B cell (primary cell): Measurements from ENCODE around the gene GPT2. TPM values are rescaled to one million over a fixed set of nuclear protein-coding genes. Genes with fewer than 3 reads are reported as not detected.
A peak's percentile ranks its signal among the peaks of the same experiment; 100 is the strongest.

ENCODE experiments used
- ATAC-seq: fragments of 200-7000 bp; cut with Tn5 transposase; one replicate; pipeline ENCODE4 v1.10.0; 2021; ENCODE audit warnings: low read depth, mild to moderate bottlenecking, moderate number of reproducible peaks, moderate library complexity
- CTCF ChIA-PET: fragments of 350-600 bp; sonication (Branson Sonifier 250); formaldehyde crosslinking; loops from one replicate; lab custom pipeline; 2021; ENCODE audit warnings: antibody characterized with exemption, inconsistent platforms; lab: Charles Lee
- POLR2A ChIA-PET: fragments of 350-600 bp; sonication (Branson Sonifier 250); formaldehyde crosslinking; loops from one replicate; lab custom pipeline; 2021; ENCODE audit warnings: antibody characterized with exemption; lab: Charles Lee
- DNase-seq: peaks from one replicate; pipeline ENCODE4 v3.0.0; 2013
- H2AFZ ChIP-seq: 2 replicates; pipeline ENCODE4 v1.6.1; 2012; ENCODE audit warnings: mild to moderate bottlenecking, low read depth, low read length; ENCODE audit not compliant: insufficient read depth, poor library complexity, severe bottlenecking
- H3K27ac ChIP-seq, 2 donors: 1 replicate in 1 of 2; 2 replicates in 1 of 2; pipeline ENCODE4 v1.5.1; 2012 to 2013; ENCODE audit warnings: low read length in 2 of 2, mild to moderate bottlenecking in 2 of 2, moderate library complexity in 1 of 2
- H3K27me3 ChIP-seq, 4 experiments: fragments of 200-600 bp in 1 of 4; sonication (generic) in 1 of 4; replicated peaks in 1 of 4; 1 replicate in 2 of 4; 2 replicates in 2 of 4; pipeline versions ENCODE4 v1.6.1 to v1.7.0; 2013 to 2016; ENCODE audit warnings: low read length in 3 of 4, mild to moderate bottlenecking in 2 of 4, mixed read lengths in 1 of 4, moderate library complexity in 1 of 4; ENCODE audit not compliant: insufficient read depth in 4 of 4, control insufficient read depth in 3 of 4; ENCODE audit errors: control extremely low read depth in 1 of 4
- H3K36me3 ChIP-seq, 2 experiments: replicated peaks in 1 of 2; 1 replicate in 1 of 2; 2 replicates in 1 of 2; pipeline versions ENCODE4 v1.6.1 to v1.7.1; 2013; ENCODE audit warnings: low read length in 1 of 2; ENCODE audit not compliant: insufficient read depth in 2 of 2, control insufficient read depth in 1 of 2; ENCODE audit errors: control extremely low read depth in 1 of 2, extremely low read depth in 1 of 2
- H3K4me1 ChIP-seq, 2 donors: fragments of 200-600 bp in 1 of 2; sonication (generic) in 1 of 2; 1 replicate in 1 of 2; 2 replicates in 1 of 2; pipeline versions ENCODE4 v1.5.1 to v1.6.1; 2013 to 2017; ENCODE audit warnings: low read length in 2 of 2; ENCODE audit not compliant: control insufficient read depth in 2 of 2, insufficient read depth in 2 of 2
- H3K4me2 ChIP-seq: replicated peaks from 2 replicates; pipeline ENCODE3; 2012; ENCODE audit warnings: mild to moderate bottlenecking, low read depth, low read length; ENCODE audit not compliant: poor library complexity, severe bottlenecking
- H3K4me3 ChIP-seq, 5 experiments: fragments of 200-600 bp in 1 of 5; sonication (generic) in 1 of 5; 1 replicate in 3 of 5; 2 replicates in 2 of 5; pipeline versions ENCODE4 v1.5.1 to v1.7.0; 2011 to 2016; ENCODE audit warnings: low read length in 4 of 5, mild to moderate bottlenecking in 4 of 5, low read depth in 2 of 5, control low read depth in 1 of 5, moderate library complexity in 1 of 5; ENCODE audit not compliant: insufficient read depth in 1 of 5; ENCODE audit errors: control extremely low read depth in 1 of 5, extremely low read depth in 1 of 5
- H3K79me2 ChIP-seq: fragments of 200-600 bp; sonication (generic); one replicate; pipeline ENCODE4 v1.6.0; 2016; ENCODE audit warnings: low read length; ENCODE audit not compliant: control insufficient read depth, insufficient read depth
- H3K9ac ChIP-seq: fragments of 200-600 bp; sonication (generic); 2 replicates; pipeline ENCODE4 v1.6.1; 2017; ENCODE audit warnings: mild to moderate bottlenecking, low read length, moderate library complexity
- H3K9me3 ChIP-seq, 3 donors: one replicate each; pipeline versions ENCODE4 v1.6.1 to v1.7.1; 2013; ENCODE audit warnings: low read length in 2 of 3; ENCODE audit not compliant: control insufficient read depth in 2 of 3, insufficient read depth in 1 of 3; ENCODE audit errors: control extremely low read depth in 1 of 3
- H4K20me1 ChIP-seq: 2 replicates; pipeline ENCODE4 v1.6.0; 2012; ENCODE audit warnings: mild to moderate bottlenecking, low read length; ENCODE audit not compliant: insufficient read depth, control insufficient read depth, poor library complexity, severe bottlenecking
- H3K27ac Mint-ChIP-seq: one replicate; pipeline ENCODE4 v1.8.0; 2021; ENCODE audit warnings: mixed read lengths
- H3K27me3 Mint-ChIP-seq: one replicate; pipeline ENCODE4 v1.8.0; 2021; ENCODE audit warnings: mixed read lengths
- H3K4me1 Mint-ChIP-seq: one replicate; pipeline ENCODE4 v1.8.0; 2021; ENCODE audit warnings: mixed read lengths
- H3K4me3 Mint-ChIP-seq: one replicate; pipeline ENCODE4 v1.8.0; 2021; ENCODE audit warnings: mixed read lengths
- H3K9me3 Mint-ChIP-seq: one replicate; pipeline ENCODE4 v1.8.0; 2022; ENCODE audit warnings: mixed read lengths; ENCODE audit not compliant: insufficient read depth
- CTCF ChIP-seq: fragments of 200-600 bp; IDR thresholded peaks from one replicate; pipeline ENCODE4 v1.8.0; 2022; ENCODE audit warnings: antibody characterized with exemption, mild to moderate bottlenecking
- EZH2 ChIP-seq: IDR thresholded peaks from 2 replicates; pipeline ENCODE4 v1.6.1; 2012; ENCODE audit warnings: borderline replicate concordance, low read depth, mild to moderate bottlenecking, moderate library complexity, low read length; ENCODE audit not compliant: insufficient read depth, poor library complexity, severe bottlenecking
- WGBS: methylation state at CpG from one replicate; pipeline ENCODE4 v1.1.5; 2013; ENCODE audit warnings: missing lambda C conversion rate; ENCODE audit not compliant: insufficient coverage; 5-methylcytosine and 5-hydroxymethylcytosine counted together
- intact Hi-C: fragments of 100-400 bp; cut with micrococcal nuclease; formaldehyde crosslinking; loops from one replicate; pipeline ENCODE4 v1.10.0; 2022
- polyA plus RNA-seq: library from polyadenylated mRNA; depleted of rRNA; stranded (reverse); fragments of >200 nt; gene quantifications from 2 replicates; pipeline ENCODE4 v1.2.3, GENCODE V29; 2012
- total RNA-seq, 2 donors: library from RNA; stranded (reverse); fragments of 120-200 nt in 1 of 2; gene quantifications; 1 replicate in 1 of 2; 2 replicates in 1 of 2; pipeline versions ENCODE4 v1.2.3 to v1.2.4, GENCODE V29; 2013 to 2022

Gene GPT2
- total and polyA plus RNA-seq, 2 donors (not counting 1 experiment from before 2014, with no cell fraction given), result 6.8 to 9.9 TPM

GRCh38 chr16:46908540-46909372 is 24.6 kb downstream of the GPT2 start:
- Histone ChIP-seq H3K4me2 (no peak overlapping the region), H3K36me3 (no peaks in the 10 kb centered on the region), H2AFZ (no peak overlapping the region), H3K79me2 (no peaks in the 10 kb centered on the region), H4K20me1 (no peaks in the 10 kb centered on the region), H3K4me1 (peaks cover 40 to 63% of the 10 kb centered on the region in 2 donors), H3K9me3 (peaks cover 0 to 6% (median 0%) of the 10 kb centered on the region in 3 donors), H3K4me3 (no peak overlapping the region), H3K27ac (no peak overlapping the region), H3K27me3 (no peaks in the 10 kb centered on the region), H3K9ac (no peak overlapping the region)
- ChIA-PET CTCF (interaction anchor here (0.5 to 7.3 kb wide), 19 partner anchors 9 to 355 kb away, joined by 3 to 102 read pairs (median 5); partner anchors contain the start of genes DNAJA2 and GPT2), POLR2A (interaction anchor here (0.6 to 2.3 kb wide), 3 partner anchors 10 to 293 kb away, joined by 3 to 10 read pairs (median 5); no protein-coding TSS in a partner anchor)
- no peak overlapping the region for H3K4me3 Mint-ChIP-seq
- DNase-seq (peak; percentile 72), ATAC-seq (peak; percentile 37)
- WGBS, result 73% methylated on average over 3 of the region's 6 CpGs
- no peaks in the 10 kb centered on the region for H3K9me3 Mint-ChIP-seq
- TF ChIP-seq CTCF (peak; percentile 85), EZH2 (no peak)
- H3K4me1 Mint-ChIP-seq, result peaks cover 49% of the 10 kb centered on the region
- no peaks in the 10 kb centered on the region for H3K27me3 Mint-ChIP-seq
- intact Hi-C loops, result loop anchor here (1.0 kb wide), 2 partner anchors 54 to 235 kb away; no protein-coding TSS in a partner anchor
- H3K27ac Mint-ChIP-seq, result peak overlapping the region; percentile 74
